ENCODE results near the gene NTSR1.

NTSR1 gene

GRCh38 chr20:62726716-62727583 is 18.3 kb downstream of the NTSR1 start:
- in situ Hi-C loops (cut with HindIII; ENCODE audit: low sequenced_read_pairs): no loop called here
- no peak for DNase-seq (ENCODE audit: low read depth, low spot score)
- H3K4me3 ChIP-seq (ENCODE audit: low read depth, low read length): no peak overlapping the region
- TF ChIP-seq, protein P1, sequence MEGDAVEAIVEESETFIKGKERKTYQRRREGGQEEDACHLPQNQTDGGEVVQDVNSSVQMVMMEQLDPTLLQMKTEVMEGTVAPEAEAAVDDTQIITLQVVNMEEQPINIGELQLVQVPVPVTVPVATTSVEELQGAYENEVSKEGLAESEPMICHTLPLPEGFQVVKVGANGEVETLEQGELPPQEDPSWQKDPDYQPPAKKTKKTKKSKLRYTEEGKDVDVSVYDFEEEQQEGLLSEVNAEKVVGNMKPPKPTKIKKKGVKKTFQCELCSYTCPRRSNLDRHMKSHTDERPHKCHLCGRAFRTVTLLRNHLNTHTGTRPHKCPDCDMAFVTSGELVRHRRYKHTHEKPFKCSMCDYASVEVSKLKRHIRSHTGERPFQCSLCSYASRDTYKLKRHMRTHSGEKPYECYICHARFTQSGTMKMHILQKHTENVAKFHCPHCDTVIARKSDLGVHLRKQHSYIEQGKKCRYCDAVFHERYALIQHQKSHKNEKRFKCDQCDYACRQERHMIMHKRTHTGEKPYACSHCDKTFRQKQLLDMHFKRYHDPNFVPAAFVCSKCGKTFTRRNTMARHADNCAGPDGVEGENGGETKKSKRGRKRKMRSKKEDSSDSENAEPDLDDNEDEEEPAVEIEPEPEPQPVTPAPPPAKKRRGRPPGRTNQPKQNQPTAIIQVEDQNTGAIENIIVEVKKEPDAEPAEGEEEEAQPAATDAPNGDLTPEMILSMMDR (IDR thresholded peaks at IDR 0.05; ENCODE audit: low read depth, low read length): no peak

- in situ Hi-C loops (cut with HindIII; ENCODE audit: low sequenced_read_pairs): no loop called here
- DNase-seq (ENCODE audit: low read depth, low spot score): no peak
- TF ChIP-seq, protein P1 (IDR thresholded peaks at IDR 0.05; ENCODE audit: low read depth, low read length): no peak
- H3K4me3 ChIP-seq (ENCODE audit: low read depth, low read length): no peak overlapping the region
Observed at GRCh38 chr20:62727584-62728027, 19.0 kb downstream of the NTSR1 start.

GRCh38 chr20:62728028-62728780 is 19.6 kb downstream of the NTSR1 start:
- in situ Hi-C loops (cut with HindIII; ENCODE audit: low sequenced_read_pairs): no loop called here
- TF ChIP-seq, protein P1 (IDR thresholded peaks at IDR 0.05; ENCODE audit: low read depth, low read length): no peak
- no peak overlapping the region for H3K4me3 ChIP-seq (ENCODE audit: low read depth, low read length)
- DNase-seq (ENCODE audit: low read depth, low spot score): no peak

DNA sequence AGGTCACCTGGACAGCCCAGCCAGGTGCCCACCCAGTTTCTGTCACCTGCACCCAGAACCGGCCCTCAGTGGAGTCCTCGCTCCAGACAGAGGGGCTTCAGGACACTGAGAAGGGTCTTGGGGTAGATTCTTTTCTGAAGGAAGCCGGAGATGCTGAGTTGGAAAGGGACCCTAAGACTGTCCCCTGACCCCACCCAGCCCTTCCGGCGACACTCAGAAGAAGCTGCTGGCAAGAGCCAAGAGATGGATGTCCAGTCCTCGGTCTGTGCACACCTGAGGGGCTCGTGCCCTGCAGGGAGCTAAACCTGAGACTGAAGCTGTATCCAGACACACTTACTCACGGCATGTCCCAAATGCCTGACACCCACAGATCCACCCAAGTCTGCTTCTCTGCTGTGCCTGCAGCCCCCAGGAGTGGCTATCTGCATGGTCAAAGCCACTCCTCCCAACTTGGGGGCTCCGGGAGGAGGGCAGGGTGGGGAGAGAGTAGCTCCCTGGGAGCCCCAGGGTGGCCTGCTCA is 20.2 kb downstream of the NTSR1 start:
- in situ Hi-C loops (cut with HindIII; ENCODE audit: low sequenced_read_pairs): no loop called here
- DNase-seq (ENCODE audit: low read depth, low spot score): no peak
- H3K4me3 ChIP-seq (ENCODE audit: low read depth, low read length): no peak overlapping the region
- TF ChIP-seq, protein P1 (IDR thresholded peaks at IDR 0.05; ENCODE audit: low read depth, low read length): no peak

GRCh38 chr20:62730481-62730880 is 21.8 kb downstream of the NTSR1 start:
- no peak overlapping the region for H3K4me3 ChIP-seq (ENCODE audit: low read depth, low read length)
- in situ Hi-C loops (cut with HindIII; ENCODE audit: low sequenced_read_pairs): no loop called here
- TF ChIP-seq, protein P1 (IDR thresholded peaks at IDR 0.05; ENCODE audit: low read depth, low read length): no peak
- DNase-seq (ENCODE audit: low read depth, low spot score): no peak

- no peak overlapping the region for H3K4me3 ChIP-seq (ENCODE audit: low read depth, low read length)
- in situ Hi-C loops (cut with HindIII; ENCODE audit: low sequenced_read_pairs): no loop called here
- no peak for DNase-seq (ENCODE audit: low read depth, low spot score)
- TF ChIP-seq, protein P1 (IDR thresholded peaks at IDR 0.05; ENCODE audit: low read depth, low read length): no peak
Observed at GRCh38 chr20:62732031-62732760, 23.6 kb downstream of the NTSR1 start.

Data from astrocyte of the spinal cord (primary cell).